Skin epidermis (tissue), 12 donors: ENCODE data around the gene MAP2K6.

Source experiments
- H3K27ac ChIP-seq, 21 experiments: fragments of 200-600 bp; sonication (generic) in 11 of 21; one replicate each; pipeline ENCODE4 v1.5.0; 2020; ENCODE audit warnings: mild to moderate bottlenecking in 3 of 21, inconsistent platforms in 2 of 21, moderate library complexity in 2 of 21
- H3K4me3 ChIP-seq, 7 experiments: fragments of 200-600 bp; sonication (generic) in 2 of 7; one replicate each; pipeline ENCODE4 v1.5.0; 2020; ENCODE audit warnings: inconsistent platforms in 2 of 7, mild to moderate bottlenecking in 2 of 7, moderate library complexity in 1 of 7

Gene MAP2K6

DNA sequence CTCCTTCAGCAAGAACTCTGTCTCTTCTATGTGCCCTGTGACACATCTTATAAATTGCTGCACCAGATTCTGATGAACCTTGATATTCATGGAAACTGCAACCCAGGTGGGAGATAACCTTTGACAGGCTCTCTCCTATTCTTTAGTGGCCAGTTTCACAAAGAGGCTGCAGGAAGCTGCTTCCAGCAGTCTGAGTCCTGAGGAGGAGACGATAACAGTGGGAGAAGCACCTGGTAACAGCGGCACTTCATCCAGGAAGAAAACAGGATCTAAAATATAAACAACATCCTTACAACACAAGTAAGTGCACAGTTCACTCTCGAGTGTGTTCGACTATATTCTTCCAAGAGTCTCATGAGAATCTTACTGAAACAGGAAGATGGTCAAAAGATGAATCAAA lies 180.1 kb downstream of the MAP2K6 start:
- no peak overlapping the region for H3K27ac ChIP-seq
- H3K4me3 ChIP-seq = no peak overlapping the region

DNA sequence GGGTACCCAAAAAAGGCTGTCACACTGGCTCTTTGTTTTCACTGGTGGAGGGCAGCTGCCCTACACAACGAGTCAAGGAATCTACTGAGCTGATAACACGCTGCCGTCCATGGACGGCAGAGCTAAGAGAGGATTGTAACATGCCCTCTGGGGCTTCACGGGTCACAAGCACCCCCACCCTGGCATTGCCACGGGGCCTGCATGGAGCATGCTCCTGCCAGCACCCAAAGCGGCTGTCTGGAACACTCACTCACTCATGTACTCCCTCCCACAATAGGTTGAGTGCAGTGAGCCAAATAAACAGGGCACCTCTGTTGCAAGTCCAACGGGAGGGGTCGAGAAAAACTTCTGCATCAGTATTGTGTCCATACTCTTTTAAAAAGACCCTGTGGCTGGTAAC lies 181.6 kb downstream of the MAP2K6 start:
- Histone ChIP-seq H3K4me3 (no peak overlapping the region), H3K27ac (no peak overlapping the region)

GRCh38 chr17:69597898-69598692 lies 183.6 kb downstream of the MAP2K6 start:
- H3K4me3 ChIP-seq = no peak overlapping the region
- peak overlapping the region in 1 of 21 experiments; percentile 4 for H3K27ac ChIP-seq

- Histone ChIP-seq H3K27ac (no peak overlapping the region), H3K4me3 (no peak overlapping the region)
Observed at GRCh38 chr17:69602972-69603371, 188.5 kb downstream of the MAP2K6 start.
